Panc1 (cell line): Measurements from ENCODE around the gene CACNA1A. TPM values are rescaled to one million over a fixed set of nuclear protein-coding genes. Genes with fewer than 3 reads are reported as not detected.

Experiments
- ATAC-seq: fragments of 200-7000 bp; cut with Tn5 transposase; 2 replicates; pipeline ENCODE4 v1.9.1; 2020; ENCODE audit warnings: mild to moderate bottlenecking, moderate library complexity
- BruUV-seq: library from RNA; stranded (reverse); fragments of 400-500 nt; replicated peaks from 2 replicates; lab custom pipeline; 2021; lab: Mats Ljungman, UMichigan
- CTCF ChIA-PET: fragments of 300-600 bp; sonication (Branson Sonifier 250); formaldehyde crosslinking; loops from one replicate; lab custom pipeline; 2022; ENCODE audit warnings: antibody characterized with exemption; lab: Charles Lee
- POLR2A ChIA-PET: fragments of 300-600 bp; sonication (Branson Sonifier 250); formaldehyde crosslinking; loops from one replicate; lab custom pipeline; 2022; ENCODE audit warnings: antibody characterized with exemption; lab: Charles Lee
- DNase-seq: peaks from one replicate; pipeline ENCODE4 v3.0.0-alpha.2; 2010; ENCODE audit warnings: low read depth, low spot score
- H3K27ac ChIP-seq: 2 replicates; pipeline ENCODE4 v1.5.1; 2011; ENCODE audit warnings: mild to moderate bottlenecking, low read length, inconsistent platforms
- H3K27me3 ChIP-seq: fragments of 200-500 bp; sonication (Bioruptor generic); 2 replicates; pipeline ENCODE4 v1.6.0; 2014; ENCODE audit warnings: low read length, inconsistent platforms; ENCODE audit not compliant: control insufficient read depth, insufficient read depth
- H3K36me3 ChIP-seq: fragments of 200-500 bp; sonication (Bioruptor generic); 2 replicates; pipeline ENCODE4 v1.5.1; 2014; ENCODE audit warnings: inconsistent platforms, mild to moderate bottlenecking, low read length, moderate library complexity; ENCODE audit not compliant: control insufficient read depth, insufficient read depth
- H3K4me1 ChIP-seq: 2 replicates; pipeline ENCODE4 v1.5.1; 2011; ENCODE audit warnings: inconsistent platforms, mild to moderate bottlenecking, low read length, moderate library complexity; ENCODE audit not compliant: control insufficient read depth, insufficient read depth
- H3K4me3 ChIP-seq, 2 experiments: 2 replicates each; pipeline ENCODE4 v1.5.1; 2011 to 2012; ENCODE audit warnings: low read depth in 2 of 2, low read length in 2 of 2, mild to moderate bottlenecking in 2 of 2, inconsistent platforms in 1 of 2, moderate library complexity in 1 of 2
- H3K9me3 ChIP-seq: fragments of 200-500 bp; sonication (Bioruptor generic); 2 replicates; pipeline ENCODE4 v1.5.1; 2014; ENCODE audit warnings: low read depth, mild to moderate bottlenecking, inconsistent platforms, low read length, moderate library complexity; ENCODE audit not compliant: control insufficient read depth, insufficient read depth
- POLR2AphosphoS5 ChIP-seq: IDR thresholded peaks from 2 replicates; pipeline ENCODE4 v1.6.1; 2012; ENCODE audit warnings: mild to moderate bottlenecking, low read depth, low read length, moderate library complexity
- SIN3A ChIP-seq: IDR thresholded peaks from 2 replicates; pipeline ENCODE4 v1.6.1; 2012; ENCODE audit warnings: low read depth, mild to moderate bottlenecking, low read length, moderate library complexity, borderline replicate concordance; ENCODE audit not compliant: insufficient read depth
- TCF7L2 ChIP-seq: IDR thresholded peaks from 2 replicates; pipeline ENCODE4 v1.6.1; 2011; ENCODE audit warnings: mild to moderate bottlenecking, low read depth, low read length, inconsistent platforms
- in situ Hi-C: cut with HindIII; loops from 2 replicates; pipeline ENCODE4 v1.10.0; 2016; ENCODE audit warnings: low sequenced_read_pairs, low pct_unique_long_range_greater_than_20kb
- intact Hi-C: fragments of 100-400 bp; cut with micrococcal nuclease; formaldehyde crosslinking; loops from one replicate; pipeline ENCODE4 v1.10.0; 2022; ENCODE audit not compliant: unreplicated experiment
- total RNA-seq: library from RNA; stranded (reverse); gene quantifications from one replicate; pipeline ENCODE4 v1.2.1, GENCODE V29; 2021; ENCODE audit not compliant: unreplicated experiment
- TF ChIP-seq, protein P1 (sequence below): fragments of 450-650 bp; IDR thresholded peaks from 2 replicates; pipeline ENCODE4 v1.5.1; 2017; ENCODE audit warnings: mild to moderate bottlenecking
- TF ChIP-seq, protein P2 (sequence below), 2 experiments: IDR thresholded peaks; 2 replicates each; pipeline ENCODE4 v1.6.1; 2011 to 2012; ENCODE audit warnings: low read depth in 2 of 2, control low read depth in 1 of 2, low read length in 1 of 2, mild to moderate bottlenecking in 1 of 2, moderate library complexity in 1 of 2; ENCODE audit not compliant: insufficient read depth in 1 of 2

CACNA1A gene
- total RNA-seq, 1 experiment from 2014 or later: 0.51 TPM

DNA sequence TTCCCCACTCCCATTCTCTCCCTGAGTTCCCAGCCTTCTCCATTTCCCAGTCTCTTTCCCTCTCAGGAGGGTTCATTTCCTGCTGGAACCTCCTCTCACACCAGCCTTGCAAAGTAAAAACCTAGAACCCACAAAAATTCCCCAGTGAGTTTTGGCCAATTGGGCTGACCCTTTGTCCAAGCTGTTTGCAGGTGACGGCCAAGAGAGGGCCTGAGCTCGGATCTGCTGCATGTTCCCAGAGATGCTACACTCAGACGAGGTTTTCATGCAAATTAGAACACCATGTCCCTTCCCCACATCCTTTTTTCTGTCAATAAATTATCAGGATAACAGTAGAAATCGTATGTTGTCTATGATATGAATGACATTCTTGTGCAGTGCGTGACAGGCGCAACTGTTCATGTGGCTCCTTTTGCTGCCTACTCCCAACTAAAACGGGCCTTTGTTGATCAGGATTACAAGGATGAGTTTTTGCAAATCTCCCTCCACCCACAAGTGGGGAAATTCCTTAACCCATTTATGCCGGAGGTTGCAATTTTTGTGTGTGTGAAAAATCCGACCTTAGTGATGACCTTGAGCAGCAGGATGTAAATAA is 149.5 kb downstream of the CACNA1A start:
- Histone ChIP-seq H3K9me3 (0 out of 2 replicates have a peak, but pooled peaks cover 3% of the 10 kb centered on the region), H3K4me3 (no peak overlapping the region), H3K27me3 (no peaks in the 10 kb centered on the region; the same call in 1 of the 2 replicates), H3K36me3 (no peaks in the 10 kb centered on the region), H3K27ac (no peak overlapping the region), H3K4me1 (no peaks in the 10 kb centered on the region)
- ATAC-seq (no peak), DNase-seq (no peak)
- BruUV-seq: no TSS peak
- TF ChIP-seq TCF7L2: no peak
- no peak for TF ChIP-seq POLR2AphosphoS5
- TF ChIP-seq, protein P1, sequence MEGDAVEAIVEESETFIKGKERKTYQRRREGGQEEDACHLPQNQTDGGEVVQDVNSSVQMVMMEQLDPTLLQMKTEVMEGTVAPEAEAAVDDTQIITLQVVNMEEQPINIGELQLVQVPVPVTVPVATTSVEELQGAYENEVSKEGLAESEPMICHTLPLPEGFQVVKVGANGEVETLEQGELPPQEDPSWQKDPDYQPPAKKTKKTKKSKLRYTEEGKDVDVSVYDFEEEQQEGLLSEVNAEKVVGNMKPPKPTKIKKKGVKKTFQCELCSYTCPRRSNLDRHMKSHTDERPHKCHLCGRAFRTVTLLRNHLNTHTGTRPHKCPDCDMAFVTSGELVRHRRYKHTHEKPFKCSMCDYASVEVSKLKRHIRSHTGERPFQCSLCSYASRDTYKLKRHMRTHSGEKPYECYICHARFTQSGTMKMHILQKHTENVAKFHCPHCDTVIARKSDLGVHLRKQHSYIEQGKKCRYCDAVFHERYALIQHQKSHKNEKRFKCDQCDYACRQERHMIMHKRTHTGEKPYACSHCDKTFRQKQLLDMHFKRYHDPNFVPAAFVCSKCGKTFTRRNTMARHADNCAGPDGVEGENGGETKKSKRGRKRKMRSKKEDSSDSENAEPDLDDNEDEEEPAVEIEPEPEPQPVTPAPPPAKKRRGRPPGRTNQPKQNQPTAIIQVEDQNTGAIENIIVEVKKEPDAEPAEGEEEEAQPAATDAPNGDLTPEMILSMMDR: no peak
- no peak for TF ChIP-seq SIN3A
- TF ChIP-seq, protein P2, sequence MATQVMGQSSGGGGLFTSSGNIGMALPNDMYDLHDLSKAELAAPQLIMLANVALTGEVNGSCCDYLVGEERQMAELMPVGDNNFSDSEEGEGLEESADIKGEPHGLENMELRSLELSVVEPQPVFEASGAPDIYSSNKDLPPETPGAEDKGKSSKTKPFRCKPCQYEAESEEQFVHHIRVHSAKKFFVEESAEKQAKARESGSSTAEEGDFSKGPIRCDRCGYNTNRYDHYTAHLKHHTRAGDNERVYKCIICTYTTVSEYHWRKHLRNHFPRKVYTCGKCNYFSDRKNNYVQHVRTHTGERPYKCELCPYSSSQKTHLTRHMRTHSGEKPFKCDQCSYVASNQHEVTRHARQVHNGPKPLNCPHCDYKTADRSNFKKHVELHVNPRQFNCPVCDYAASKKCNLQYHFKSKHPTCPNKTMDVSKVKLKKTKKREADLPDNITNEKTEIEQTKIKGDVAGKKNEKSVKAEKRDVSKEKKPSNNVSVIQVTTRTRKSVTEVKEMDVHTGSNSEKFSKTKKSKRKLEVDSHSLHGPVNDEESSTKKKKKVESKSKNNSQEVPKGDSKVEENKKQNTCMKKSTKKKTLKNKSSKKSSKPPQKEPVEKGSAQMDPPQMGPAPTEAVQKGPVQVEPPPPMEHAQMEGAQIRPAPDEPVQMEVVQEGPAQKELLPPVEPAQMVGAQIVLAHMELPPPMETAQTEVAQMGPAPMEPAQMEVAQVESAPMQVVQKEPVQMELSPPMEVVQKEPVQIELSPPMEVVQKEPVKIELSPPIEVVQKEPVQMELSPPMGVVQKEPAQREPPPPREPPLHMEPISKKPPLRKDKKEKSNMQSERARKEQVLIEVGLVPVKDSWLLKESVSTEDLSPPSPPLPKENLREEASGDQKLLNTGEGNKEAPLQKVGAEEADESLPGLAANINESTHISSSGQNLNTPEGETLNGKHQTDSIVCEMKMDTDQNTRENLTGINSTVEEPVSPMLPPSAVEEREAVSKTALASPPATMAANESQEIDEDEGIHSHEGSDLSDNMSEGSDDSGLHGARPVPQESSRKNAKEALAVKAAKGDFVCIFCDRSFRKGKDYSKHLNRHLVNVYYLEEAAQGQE (IDR thresholded peaks at IDR 0.05; ENCODE audit: insufficient read depth in 1 of 2, low read depth in 2 of 2, low read length in 1 of 2): no peak
- in situ Hi-C loops (no loop called here), intact Hi-C loops (no loop called here)
- POLR2A ChIA-PET: no interaction called here
- CTCF ChIA-PET: no interaction called here

DNA sequence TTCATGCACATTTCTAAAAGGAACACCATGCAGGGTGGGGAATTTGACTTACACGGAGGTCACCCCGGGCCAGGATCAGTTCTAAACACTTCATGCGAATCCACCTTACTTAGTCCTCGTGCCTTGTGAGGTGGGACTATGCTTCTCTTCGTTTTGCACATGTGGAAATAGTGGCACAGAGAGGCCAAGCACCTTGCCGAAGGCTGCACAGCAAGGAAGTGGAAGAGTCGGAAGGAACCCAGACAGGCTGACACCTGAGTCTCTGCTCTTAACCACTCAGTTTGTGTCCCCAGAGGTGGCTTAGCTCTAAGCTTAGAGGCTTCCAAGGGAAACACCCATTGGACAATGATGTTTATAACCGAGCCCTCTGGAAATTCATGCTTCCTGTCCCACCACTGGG is 150.1 kb downstream of the CACNA1A start:
- ATAC-seq: no peak
- BruUV-seq: no TSS peak
- TF ChIP-seq, protein P1: no peak
- TF ChIP-seq TCF7L2 (no peak), SIN3A (no peak), POLR2AphosphoS5 (no peak)
- TF ChIP-seq, protein P2 (IDR thresholded peaks at IDR 0.05; ENCODE audit: insufficient read depth in 1 of 2, low read depth in 2 of 2, low read length in 1 of 2): no peak

More for the DNA sequence above, 150.1 kb downstream of the CACNA1A start:
- 0 out of 2 replicates have a peak, but pooled peaks cover 3% of the 10 kb centered on the region for H3K9me3 ChIP-seq
- H3K27ac ChIP-seq: no peak overlapping the region
- no peaks in the 10 kb centered on the region; the same call in 1 of the 2 replicates for H3K27me3 ChIP-seq
- H3K4me3 ChIP-seq: no peak overlapping the region
- ChIA-PET CTCF (no interaction called here), POLR2A (no interaction called here)
- in situ Hi-C loops (no loop called here), intact Hi-C loops (no loop called here)
- DNase-seq: no peak
- H3K36me3 ChIP-seq: no peaks in the 10 kb centered on the region
- H3K4me1 ChIP-seq: no peaks in the 10 kb centered on the region
